ENCODE measurements around the gene NAIF1. TPM values are rescaled to one million over a fixed set of nuclear protein-coding genes. Genes with fewer than 3 reads are reported as not detected.
"Not testable (repeated sequence)": the region's sequence is repeated elsewhere in the genome, so short reads cannot be mapped to it uniquely, and the experiment has no call there.

Gene NAIF1
- total RNA-seq, 1 donor = 14.0 TPM

- no peak for DNase-seq (ENCODE audit: low read depth in 2 of 3, low spot score in 2 of 3)
Measured at GRCh38 chr9:128062846-128063831, 4.0 kb downstream of the NAIF1 start.

GRCh38 chr9:128062279-128062678, 4.8 kb downstream of the NAIF1 start:
- DNase-seq (ENCODE audit: low read depth in 2 of 3, low spot score in 2 of 3) = no peak

GRCh38 chr9:128061275-128061960, 5.7 kb downstream of the NAIF1 start:
- peak in 2 of 3 donors; percentile 48 to 84 for DNase-seq (ENCODE audit: low read depth in 2 of 3, low spot score in 2 of 3)

DNA sequence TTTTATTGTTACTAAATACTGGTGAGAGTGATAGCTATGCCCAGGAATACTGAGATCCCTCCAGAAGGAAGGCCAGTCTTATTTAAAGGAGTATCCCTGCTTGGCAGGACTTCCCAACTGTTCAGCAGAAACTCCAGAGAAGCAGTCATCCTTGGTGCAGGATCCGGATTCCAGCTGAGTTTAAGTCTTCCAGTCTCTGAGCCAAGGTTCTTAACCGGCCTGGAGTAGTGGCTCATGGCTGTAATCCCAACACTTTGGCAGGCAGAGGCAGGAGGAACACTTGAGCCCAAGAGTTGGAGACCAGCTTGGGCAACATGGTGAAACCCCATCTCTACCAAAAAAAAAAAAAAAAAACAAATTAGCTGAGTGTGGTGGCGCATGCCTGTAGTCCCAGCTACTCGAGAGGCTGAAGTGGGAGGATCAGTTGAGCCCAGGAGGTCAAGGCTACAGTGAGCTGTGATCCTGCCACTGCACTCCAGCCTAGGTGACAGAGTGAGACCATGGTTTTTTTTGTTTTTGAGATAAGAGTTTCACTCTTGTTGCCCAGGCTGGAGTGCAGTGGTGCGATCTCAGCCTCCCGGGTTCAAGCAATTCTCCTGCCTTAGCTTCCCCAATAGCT, 7.6 kb downstream of the NAIF1 start:
- DNase-seq (ENCODE audit: low read depth in 2 of 3, low spot score in 2 of 3) = no peak

DNA sequence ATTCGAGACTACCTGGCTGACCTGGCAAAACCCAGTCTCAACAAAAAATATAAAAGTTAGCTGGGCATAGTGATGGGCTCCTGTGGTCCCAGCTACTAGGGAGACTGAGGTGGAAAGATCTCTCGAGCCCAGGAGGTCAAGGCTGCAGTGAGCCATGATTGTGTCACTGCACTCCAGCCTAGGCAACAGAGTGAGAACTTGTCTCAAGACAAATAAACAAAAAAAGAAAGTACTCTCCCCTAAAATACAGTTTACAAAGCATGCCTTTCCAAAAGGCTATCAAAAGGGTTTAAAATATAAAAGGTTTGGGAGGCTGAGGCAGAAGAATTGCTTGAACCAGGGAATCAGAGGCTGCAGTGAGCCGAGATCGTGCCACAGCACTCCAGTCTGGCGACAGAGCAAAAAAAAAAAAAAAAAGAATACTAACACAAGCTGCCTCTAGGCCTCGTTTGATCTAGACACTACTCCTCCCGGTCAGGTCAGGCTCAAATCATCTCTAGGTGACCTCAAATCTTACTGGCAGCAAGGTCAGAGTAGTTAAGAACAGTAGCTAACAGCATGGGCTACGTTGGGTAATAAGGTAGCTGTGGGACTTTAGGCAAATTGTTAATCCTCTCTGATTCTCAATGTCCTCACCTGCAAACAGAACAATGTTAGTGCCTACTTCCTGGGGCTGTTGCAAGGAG, 9.3 kb downstream of the NAIF1 start:
- DNase-seq (ENCODE audit: low read depth in 2 of 3, low spot score in 2 of 3) = no peak

DNA sequence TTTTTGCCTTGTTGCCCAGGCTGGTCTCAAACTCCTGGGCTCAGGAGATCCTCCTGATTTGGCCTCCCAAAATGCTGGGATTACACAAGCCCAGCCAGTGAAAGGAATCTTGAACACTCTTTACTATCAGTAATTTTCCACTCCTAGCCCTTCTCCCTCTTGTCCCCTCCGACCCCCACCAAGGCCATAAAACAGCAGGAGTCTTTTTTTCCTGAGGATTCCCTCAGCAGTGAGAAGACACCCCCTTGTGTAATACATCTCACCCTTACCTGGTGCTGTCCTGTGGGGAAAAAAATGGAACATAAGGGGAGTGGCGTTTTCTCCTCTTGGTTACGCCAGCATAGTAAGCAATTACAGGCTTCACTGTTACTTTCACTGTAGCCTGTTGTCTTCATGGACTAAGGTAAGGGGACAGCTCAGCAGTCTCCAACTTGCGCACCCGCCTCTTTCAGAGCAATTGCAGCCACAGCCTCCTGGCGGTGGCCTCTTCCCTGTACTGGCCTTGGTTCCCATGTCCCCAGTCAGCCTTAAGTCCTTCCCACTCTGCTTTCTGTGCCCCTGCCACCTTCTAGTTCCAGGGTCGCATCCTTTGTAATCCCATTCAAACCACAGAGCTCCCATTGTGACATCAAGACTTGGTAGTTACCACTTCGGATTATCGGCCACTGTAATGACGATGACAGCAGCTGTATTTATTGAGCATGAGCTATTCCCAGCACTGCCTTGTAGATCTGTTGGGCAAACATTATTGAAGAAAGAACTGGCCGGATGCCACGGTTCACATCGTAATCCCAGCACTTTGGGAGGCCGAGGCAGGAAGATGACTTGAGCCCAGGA, 10.0 kb downstream of the NAIF1 start:
- DNase-seq (ENCODE audit: low read depth in 2 of 3, low spot score in 2 of 3) = no peak

GRCh38 chr9:128056086-128056485, 11.0 kb downstream of the NAIF1 start:
- DNase-seq (ENCODE audit: low read depth in 2 of 3, low spot score in 2 of 3) = no peak

DNA sequence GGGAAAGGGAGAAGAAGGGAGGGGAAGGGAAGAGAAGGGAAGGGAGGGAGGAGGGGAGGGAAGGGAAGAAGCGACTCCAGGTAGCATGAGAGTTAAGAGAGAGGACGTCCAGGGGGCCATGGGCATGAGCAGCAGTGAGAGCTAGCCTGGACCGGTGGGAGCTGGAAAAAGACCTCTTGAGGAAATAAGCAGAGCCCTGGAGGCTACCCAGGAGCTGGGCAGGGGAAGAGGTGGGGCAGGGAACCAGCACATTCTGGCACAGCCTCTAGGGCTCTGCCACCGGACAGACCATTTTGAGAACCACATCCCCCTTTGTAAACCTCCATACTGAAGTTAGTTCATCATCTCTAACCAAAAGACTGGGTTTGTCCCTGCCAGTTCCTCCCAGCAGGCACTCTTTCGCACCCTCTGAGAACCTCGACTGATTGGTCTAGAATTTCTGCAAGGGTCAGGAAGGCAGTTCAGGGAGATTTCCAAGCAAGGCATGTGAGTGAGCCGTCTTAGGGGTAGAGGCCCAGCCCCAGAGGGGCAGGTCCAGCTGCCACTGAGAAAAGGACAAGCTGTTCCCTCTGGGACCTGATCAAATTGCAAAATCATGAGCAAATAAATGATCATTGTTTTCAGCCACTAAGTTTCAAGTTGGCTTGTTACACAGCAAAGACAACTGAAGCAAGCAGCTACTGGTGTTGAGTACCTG, 11.6 kb downstream of the NAIF1 start:
- DNase-seq (ENCODE audit: low read depth in 2 of 3, low spot score in 2 of 3) = no peak

- DNase-seq (ENCODE audit: low read depth in 2 of 3, low spot score in 2 of 3) = no peak
Measured at GRCh38 chr9:128054087-128054486, 13.0 kb downstream of the NAIF1 start.

DNA sequence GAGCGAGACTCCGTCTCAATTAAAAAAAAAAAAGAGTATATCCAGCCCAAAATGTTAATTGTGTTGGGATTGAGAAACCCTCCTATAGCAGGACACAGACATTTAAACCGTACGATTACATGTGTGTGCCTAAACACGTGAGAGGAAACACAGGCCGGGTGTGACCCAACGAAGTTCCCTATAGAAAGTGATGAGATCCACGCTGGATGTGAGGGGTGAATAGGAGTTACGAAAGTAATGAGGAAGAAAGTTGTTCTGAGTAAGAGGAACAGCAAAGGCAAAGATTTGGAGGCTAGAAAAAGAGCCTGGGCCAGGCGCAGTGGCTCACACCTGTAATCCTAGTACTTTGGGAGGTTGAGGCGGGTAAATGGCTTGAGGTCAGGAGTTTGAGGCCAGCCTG, 13.6 kb downstream of the NAIF1 start:
- no peak for DNase-seq (ENCODE audit: low read depth in 2 of 3, low spot score in 2 of 3)

DNA sequence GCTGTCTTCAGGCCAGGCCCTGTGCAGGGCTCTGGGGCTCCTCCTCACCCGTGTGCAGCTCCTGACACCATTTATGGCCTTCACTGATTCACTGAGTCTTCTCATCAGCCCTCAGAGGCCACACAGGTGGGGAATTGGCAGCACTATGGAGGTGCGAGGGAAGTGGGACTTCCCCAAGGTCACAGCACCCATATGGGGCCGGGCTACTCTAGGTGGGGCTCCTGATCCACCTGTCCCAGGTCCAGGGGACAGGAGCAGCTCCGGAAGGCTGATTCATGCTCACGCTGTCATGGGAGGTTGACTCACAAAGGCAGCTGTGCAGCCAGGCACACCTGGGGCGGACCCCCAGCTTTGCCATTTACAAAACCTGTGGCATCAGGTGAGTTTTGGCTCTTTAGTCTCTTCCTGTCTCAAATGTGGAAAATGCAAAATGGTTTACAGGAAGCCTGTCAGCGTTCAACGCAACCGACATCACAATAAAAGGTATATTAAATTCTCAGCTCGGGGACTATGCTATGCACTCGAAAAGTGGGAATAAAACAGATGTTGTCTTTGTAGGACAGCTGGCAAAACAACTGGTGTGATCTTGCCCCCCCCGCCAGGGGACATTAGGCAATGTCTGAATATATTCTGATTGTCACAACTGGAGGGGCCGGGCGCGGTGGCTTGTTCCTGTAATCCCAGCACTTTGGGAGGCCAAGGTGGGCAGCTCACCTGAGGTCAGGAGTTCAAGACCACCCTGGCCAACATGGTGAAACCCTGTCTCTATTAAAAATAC, 15.0 kb downstream of the NAIF1 start:
- DNase-seq (ENCODE audit: low read depth in 2 of 3, low spot score in 2 of 3) = no peak

- no peak for DNase-seq (ENCODE audit: low read depth in 2 of 3, low spot score in 2 of 3)
Measured at GRCh38 chr9:128049843-128050242, 17.3 kb downstream of the NAIF1 start.

DNA sequence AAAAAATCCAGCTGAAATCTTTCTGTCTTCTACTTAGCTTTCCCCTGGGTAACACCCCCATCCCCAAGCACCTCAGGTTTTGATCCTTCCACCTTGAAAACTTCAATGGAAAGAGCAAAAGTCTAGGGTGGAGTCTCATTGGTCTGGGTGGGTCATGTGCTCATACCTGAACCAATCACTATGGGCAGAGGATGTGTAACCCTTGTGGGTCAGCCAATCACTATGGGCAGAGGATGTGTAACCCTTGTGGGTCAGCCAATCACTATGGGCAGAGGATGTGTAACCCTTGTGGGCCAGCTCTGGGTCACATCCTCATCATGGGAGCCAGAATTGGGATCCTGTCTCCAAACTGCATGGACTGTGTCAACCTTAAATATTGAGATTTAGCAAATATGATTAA, 18.5 kb downstream of the NAIF1 start:
- no peak for DNase-seq (ENCODE audit: low read depth in 2 of 3, low spot score in 2 of 3)

GRCh38 chr9:128047231-128047630, 19.9 kb downstream of the NAIF1 start:
- DNase-seq (ENCODE audit: low read depth in 2 of 3, low spot score in 2 of 3) = no peak

GRCh38 chr9:128045831-128046230, 21.3 kb downstream of the NAIF1 start:
- no peak for DNase-seq (ENCODE audit: low read depth in 2 of 3, low spot score in 2 of 3)

- DNase-seq (ENCODE audit: low read depth in 2 of 3, low spot score in 2 of 3) = not testable (repeated sequence)
Measured at GRCh38 chr9:128045409-128045808, 21.7 kb downstream of the NAIF1 start.

GRCh38 chr9:128043467-128043868, 23.7 kb downstream of the NAIF1 start:
- no peak for DNase-seq (ENCODE audit: low read depth in 2 of 3, low spot score in 2 of 3)

- no peak for DNase-seq (ENCODE audit: low read depth in 2 of 3, low spot score in 2 of 3)
Measured at GRCh38 chr9:128042043-128042442, 25.1 kb downstream of the NAIF1 start.

DNA sequence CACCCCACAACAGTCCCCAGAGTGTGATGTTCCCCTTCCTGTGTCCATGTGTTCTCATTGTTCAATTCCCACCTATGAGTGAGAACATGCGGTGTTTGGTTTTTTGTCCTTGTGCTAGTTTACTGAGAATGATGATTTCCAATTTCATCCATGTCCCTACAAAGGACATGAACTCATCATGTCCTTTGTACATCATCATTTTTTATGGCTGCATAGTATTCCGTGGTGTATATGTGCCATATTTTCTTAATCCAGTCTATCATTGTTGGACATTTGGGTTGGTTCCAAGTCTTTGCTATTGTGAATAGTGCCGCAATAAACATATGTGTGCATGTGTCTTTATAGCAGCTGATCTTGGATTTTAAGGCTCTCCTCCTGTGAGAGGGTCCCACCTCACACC, 26.3 kb downstream of the NAIF1 start:
- DNase-seq (ENCODE audit: low read depth in 2 of 3, low spot score in 2 of 3) = not testable (repeated sequence)

Measured in hematopoietic multipotent progenitor cell (in vitro differentiated cells).